Trophoblast cell (in vitro differentiated cells and primary cell): ENCODE data around the gene NLRC5.

Experiments
- DNase-seq, 2 donors: peaks; one replicate each; pipeline ENCODE4 v3.0.0-alpha.2; 2016
- H2AFZ ChIP-seq: 2 replicates; pipeline ENCODE4 v1.6.1; 2013; ENCODE audit warnings: low read length, moderate library complexity, mild to moderate bottlenecking; ENCODE audit not compliant: insufficient read depth, poor library complexity
- H2AK5ac ChIP-seq: 2 replicates; pipeline ENCODE4 v1.6.1; 2013; ENCODE audit warnings: mild to moderate bottlenecking, low read length
- H2BK120ac ChIP-seq: 2 replicates; pipeline ENCODE4 v1.6.1; 2013; ENCODE audit warnings: low read length, mild to moderate bottlenecking, moderate library complexity; ENCODE audit not compliant: insufficient read depth, poor library complexity
- H2BK12ac ChIP-seq: 2 replicates; pipeline ENCODE4 v1.6.1; 2013; ENCODE audit warnings: mild to moderate bottlenecking, low read length, moderate library complexity
- H2BK5ac ChIP-seq: 2 replicates; pipeline ENCODE4 v1.6.1; 2013; ENCODE audit warnings: low read length, low read depth, moderate library complexity, mild to moderate bottlenecking; ENCODE audit not compliant: poor library complexity
- H3K14ac ChIP-seq: 2 replicates; pipeline ENCODE4 v1.6.1; 2013; ENCODE audit warnings: mild to moderate bottlenecking, low read length
- H3K18ac ChIP-seq: 2 replicates; pipeline ENCODE4 v1.6.1; 2013; ENCODE audit warnings: mild to moderate bottlenecking, low read length
- H3K23ac ChIP-seq: 2 replicates; pipeline ENCODE4 v1.6.1; 2013; ENCODE audit warnings: low read length
- H3K27ac ChIP-seq: 2 replicates; pipeline ENCODE4 v1.5.1; 2013; ENCODE audit warnings: low read depth, mild to moderate bottlenecking, inconsistent platforms, low read length, moderate library complexity
- H3K27me3 ChIP-seq: 2 replicates; pipeline ENCODE4 v1.6.1; 2013; ENCODE audit warnings: inconsistent platforms, mild to moderate bottlenecking, low read length, moderate library complexity; ENCODE audit not compliant: insufficient read depth
- H3K36me3 ChIP-seq, 2 experiments: 1 replicate in 1 of 2; 2 replicates in 1 of 2; pipeline ENCODE4 v1.6.1; 2013; ENCODE audit warnings: low read length in 2 of 2, mild to moderate bottlenecking in 2 of 2, moderate library complexity in 1 of 2; ENCODE audit not compliant: insufficient read depth in 2 of 2, control insufficient read depth in 1 of 2
- H3K4ac ChIP-seq: 2 replicates; pipeline ENCODE4 v1.6.1; 2013; ENCODE audit warnings: low read depth, mild to moderate bottlenecking, low read length, moderate library complexity
- H3K4me1 ChIP-seq, 2 experiments: 1 replicate in 1 of 2; 2 replicates in 1 of 2; pipeline ENCODE4 v1.6.1; 2013; ENCODE audit warnings: low read length in 2 of 2, mild to moderate bottlenecking in 2 of 2, moderate library complexity in 1 of 2; ENCODE audit not compliant: insufficient read depth in 2 of 2, control insufficient read depth in 1 of 2
- H3K4me2 ChIP-seq: 2 replicates; pipeline ENCODE4 v1.6.1; 2013; ENCODE audit warnings: inconsistent platforms, mild to moderate bottlenecking, low read length, moderate library complexity
- H3K4me3 ChIP-seq: 2 replicates; pipeline ENCODE4 v1.5.1; 2013; ENCODE audit warnings: mild to moderate bottlenecking, low read depth, low read length, inconsistent platforms
- H3K79me1 ChIP-seq: one replicate; pipeline ENCODE4 v1.6.1; 2013; ENCODE audit warnings: low read length
- H3K79me2 ChIP-seq: 2 replicates; pipeline ENCODE4 v1.6.1; 2013; ENCODE audit warnings: low read length, mild to moderate bottlenecking; ENCODE audit not compliant: control insufficient read depth, insufficient read depth, poor library complexity
- H3K9ac ChIP-seq: 2 replicates; pipeline ENCODE4 v1.6.1; 2013; ENCODE audit warnings: mild to moderate bottlenecking, low read length
- H3K9me3 ChIP-seq: 2 replicates; pipeline ENCODE4 v1.6.1; 2013; ENCODE audit warnings: low read depth, mild to moderate bottlenecking, control low read depth, inconsistent platforms, low read length; ENCODE audit not compliant: insufficient read depth
- H4K12ac ChIP-seq: 2 replicates; pipeline ENCODE4 v1.6.1; 2013; ENCODE audit warnings: low read depth, mild to moderate bottlenecking, low read length, moderate library complexity
- H4K8ac ChIP-seq: 2 replicates; pipeline ENCODE4 v1.6.1; 2013; ENCODE audit warnings: low read depth, mild to moderate bottlenecking, low read length, moderate library complexity
- H4K91ac ChIP-seq: one replicate; pipeline ENCODE4 v1.6.1; 2013; ENCODE audit warnings: low read depth, mild to moderate bottlenecking, low read length, moderate library complexity
- WGBS: extraction: QIAGEN DNeasy Blood & Tissue Kit; methylation state at CpG from one replicate; pipeline ENCODE4 v1.1.7; 2013; ENCODE audit warnings: missing lambda C conversion rate; ENCODE audit not compliant: insufficient read length, insufficient coverage; ENCODE audit errors: extremely low coverage; 5-methylcytosine and 5-hydroxymethylcytosine counted together

The NLRC5 gene

DNA sequence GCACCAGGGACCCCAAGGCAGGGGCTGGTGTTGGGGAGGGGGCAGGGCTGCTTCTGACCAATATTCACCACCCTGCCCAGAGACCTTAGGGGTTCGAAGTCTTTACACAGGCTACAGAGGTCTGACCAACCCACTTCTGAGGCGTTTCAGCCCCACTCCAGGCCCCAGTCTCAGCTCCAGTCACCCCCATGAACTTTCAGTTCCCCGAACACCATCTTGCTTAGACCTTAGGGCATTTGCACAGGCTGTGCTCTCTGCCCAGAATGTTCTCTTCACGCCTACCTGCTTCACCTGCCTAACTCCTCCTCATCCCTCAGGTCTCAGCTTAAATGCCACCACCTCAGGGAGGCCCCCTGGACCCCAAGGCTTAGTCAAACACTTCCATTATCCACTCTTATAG is 77.3 kb downstream of the NLRC5 start:
- no peak for DNase-seq
- Histone ChIP-seq H3K4me3 (no peak overlapping the region), H3K9me3 (no peaks in the 10 kb centered on the region), H3K27ac (no peak overlapping the region), H3K4me2 (no peak overlapping the region), H4K8ac (no peak overlapping the region), H4K12ac (no peak overlapping the region), H3K79me1 (no peaks in the 10 kb centered on the region), H2AFZ (no peak overlapping the region), H3K9ac (no peak overlapping the region), H3K23ac (no peak overlapping the region), H3K18ac (no peak overlapping the region), H3K4ac (no peak overlapping the region), H4K91ac (no peak overlapping the region), H2BK5ac (no peak overlapping the region), H3K14ac (no peak overlapping the region), H3K4me1 (peaks cover under 1 to 6% of the 10 kb centered on the region in 2 experiments), H2AK5ac (no peak overlapping the region), H3K36me3 (no peaks in the 10 kb centered on the region), H3K27me3 (no peaks in the 10 kb centered on the region), H2BK12ac (no peak overlapping the region), H2BK120ac (no peak overlapping the region), H3K79me2 (no peaks in the 10 kb centered on the region)
- no CpG with 5 or more reads among the region's 4 CpGs for WGBS

- no peak overlapping the region for H3K4me2 ChIP-seq
- no peaks in the 10 kb centered on the region for H3K79me2 ChIP-seq
- no peak overlapping the region for H3K18ac ChIP-seq
- no peak overlapping the region for H4K8ac ChIP-seq
- no peak overlapping the region for H4K12ac ChIP-seq
- H2BK5ac ChIP-seq, result no peak overlapping the region
- no peak overlapping the region for H3K14ac ChIP-seq
- no peak overlapping the region for H3K4ac ChIP-seq
- H3K9ac ChIP-seq, result no peak overlapping the region
- H3K27me3 ChIP-seq, result no peaks in the 10 kb centered on the region
- no peak overlapping the region for H3K23ac ChIP-seq
- no peak overlapping the region for H2BK120ac ChIP-seq
- H3K4me3 ChIP-seq, result no peak overlapping the region
- H2AK5ac ChIP-seq, result no peak overlapping the region
- no peak overlapping the region for H3K27ac ChIP-seq
- no peak overlapping the region for H4K91ac ChIP-seq
- no peak overlapping the region for H2BK12ac ChIP-seq
- H3K9me3 ChIP-seq, result no peaks in the 10 kb centered on the region
- WGBS, result no CpG with 5 or more reads among the region's 3 CpGs
- DNase-seq, result no peak
- H2AFZ ChIP-seq, result no peak overlapping the region
- no peaks in the 10 kb centered on the region for H3K79me1 ChIP-seq
- no peaks in the 10 kb centered on the region for H3K36me3 ChIP-seq
- peaks cover 0 to 3% of the 10 kb centered on the region in 2 experiments for H3K4me1 ChIP-seq
Measured at GRCh38 chr16:57067347-57067746, 78.0 kb downstream of the NLRC5 start.

DNA sequence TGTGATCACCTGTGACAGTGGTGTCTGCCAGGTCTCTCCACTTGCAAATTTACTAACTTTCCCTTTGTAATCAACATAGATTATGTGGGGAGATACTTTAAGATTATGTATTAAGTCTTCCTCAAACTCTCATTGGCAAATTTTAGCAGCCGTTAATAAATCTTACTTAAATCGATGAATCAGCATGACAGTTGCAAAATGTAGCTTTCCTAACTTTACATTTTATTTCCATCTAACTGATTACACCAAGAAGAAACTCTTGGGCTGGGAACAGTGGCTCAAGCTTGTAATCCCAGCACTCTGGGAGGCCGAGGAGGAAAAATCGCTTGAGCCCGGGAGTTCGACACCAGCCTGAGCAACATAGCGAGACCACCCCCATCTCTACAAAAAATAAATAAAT is 79.7 kb downstream of the NLRC5 start:
- Histone ChIP-seq H3K36me3 (no peaks in the 10 kb centered on the region), H2AFZ (no peak overlapping the region), H4K8ac (no peak overlapping the region), H2BK5ac (no peak overlapping the region), H2AK5ac (no peak overlapping the region), H4K91ac (no peak overlapping the region), H3K4ac (no peak overlapping the region), H3K18ac (no peak overlapping the region), H3K23ac (no peak overlapping the region), H3K4me3 (no peak overlapping the region), H3K4me1 (peaks cover 0 to 2% of the 10 kb centered on the region in 2 experiments), H3K27me3 (no peaks in the 10 kb centered on the region), H3K27ac (no peak overlapping the region), H3K9ac (no peak overlapping the region), H3K79me2 (no peaks in the 10 kb centered on the region), H3K14ac (no peak overlapping the region), H2BK120ac (no peak overlapping the region), H2BK12ac (no peak overlapping the region), H3K9me3 (no peaks in the 10 kb centered on the region), H4K12ac (no peak overlapping the region), H3K79me1 (no peaks in the 10 kb centered on the region), H3K4me2 (no peak overlapping the region)
- DNase-seq, result no peak
- no CpG with 5 or more reads among the region's 7 CpGs for WGBS

DNA sequence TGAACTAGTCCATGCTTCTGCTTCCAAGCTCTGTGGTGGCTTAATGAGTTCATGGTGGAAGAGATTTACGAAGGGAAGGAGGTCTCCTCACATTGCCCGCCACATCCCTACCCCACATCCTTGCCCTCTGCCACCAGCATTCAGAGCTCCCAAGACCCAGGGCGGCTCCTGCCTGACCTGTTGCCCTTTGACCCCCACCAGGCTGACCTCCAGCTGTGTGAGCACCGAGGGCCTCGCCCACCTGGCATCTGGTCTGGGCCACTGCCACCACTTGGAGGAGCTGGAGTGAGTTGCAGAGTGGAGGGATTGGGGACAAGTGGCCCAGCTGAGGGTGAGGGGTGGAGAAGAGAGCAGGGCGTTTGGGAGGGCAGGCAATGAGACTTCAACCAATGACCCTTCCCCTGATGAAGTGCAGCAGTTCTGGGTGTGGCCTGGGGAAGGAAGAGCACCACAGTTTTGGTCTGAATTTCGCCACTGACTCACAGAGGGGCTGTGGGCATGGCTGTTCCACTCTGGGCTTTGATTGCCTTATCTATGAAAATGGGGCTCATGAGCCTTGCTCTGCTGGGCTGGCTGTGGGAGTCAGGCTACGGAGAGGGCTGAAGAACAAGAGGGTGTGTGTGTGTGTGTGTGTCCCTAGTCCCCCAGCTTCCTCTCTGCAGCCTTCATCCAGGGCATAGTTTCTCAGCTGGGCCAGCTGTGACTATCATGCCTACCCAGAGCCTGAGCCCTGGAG is 80.4 kb downstream of the NLRC5 start:
- no peak overlapping the region for H3K9ac ChIP-seq

More for the DNA sequence above, 80.4 kb downstream of the NLRC5 start:
- Histone ChIP-seq H4K8ac (no peak overlapping the region), H3K4me2 (no peak overlapping the region), H3K27ac (no peak overlapping the region), H3K14ac (no peak overlapping the region), H2AFZ (no peak overlapping the region), H3K27me3 (no peaks in the 10 kb centered on the region), H3K18ac (no peak overlapping the region), H4K91ac (no peak overlapping the region), H3K36me3 (no peaks in the 10 kb centered on the region), H3K4me3 (peak overlapping the region; percentile 11), H2AK5ac (no peak overlapping the region), H2BK120ac (no peak overlapping the region), H4K12ac (no peak overlapping the region), H3K79me2 (no peaks in the 10 kb centered on the region), H3K23ac (no peak overlapping the region), H3K4me1 (peaks cover 0 to 2% of the 10 kb centered on the region in 2 experiments), H2BK12ac (no peak overlapping the region), H2BK5ac (no peak overlapping the region), H3K79me1 (no peaks in the 10 kb centered on the region), H3K9me3 (no peaks in the 10 kb centered on the region), H3K4ac (no peak overlapping the region)
- WGBS, result no CpG with 5 or more reads among the region's 8 CpGs
- no peak for DNase-seq
